Trophoblast cell (in vitro differentiated cells and primary cell): ENCODE measurements around the gene SSX2IP.
"Not testable (repeated sequence)": the region's sequence is repeated elsewhere in the genome, so short reads cannot be mapped to it uniquely, and the experiment has no call there.

Experiments used
- DNase-seq, 2 donors: peaks; one replicate each; pipeline ENCODE4 v3.0.0-alpha.2; 2016
- H2AFZ ChIP-seq: 2 replicates; pipeline ENCODE4 v1.6.1; 2013; ENCODE audit warnings: low read length, moderate library complexity, mild to moderate bottlenecking; ENCODE audit not compliant: insufficient read depth, poor library complexity
- H2AK5ac ChIP-seq: 2 replicates; pipeline ENCODE4 v1.6.1; 2013; ENCODE audit warnings: mild to moderate bottlenecking, low read length
- H2BK120ac ChIP-seq: 2 replicates; pipeline ENCODE4 v1.6.1; 2013; ENCODE audit warnings: low read length, mild to moderate bottlenecking, moderate library complexity; ENCODE audit not compliant: insufficient read depth, poor library complexity
- H2BK12ac ChIP-seq: 2 replicates; pipeline ENCODE4 v1.6.1; 2013; ENCODE audit warnings: mild to moderate bottlenecking, low read length, moderate library complexity
- H2BK5ac ChIP-seq: 2 replicates; pipeline ENCODE4 v1.6.1; 2013; ENCODE audit warnings: low read length, low read depth, moderate library complexity, mild to moderate bottlenecking; ENCODE audit not compliant: poor library complexity
- H3K14ac ChIP-seq: 2 replicates; pipeline ENCODE4 v1.6.1; 2013; ENCODE audit warnings: mild to moderate bottlenecking, low read length
- H3K18ac ChIP-seq: 2 replicates; pipeline ENCODE4 v1.6.1; 2013; ENCODE audit warnings: mild to moderate bottlenecking, low read length
- H3K23ac ChIP-seq: 2 replicates; pipeline ENCODE4 v1.6.1; 2013; ENCODE audit warnings: low read length
- H3K27ac ChIP-seq: 2 replicates; pipeline ENCODE4 v1.5.1; 2013; ENCODE audit warnings: low read depth, mild to moderate bottlenecking, inconsistent platforms, low read length, moderate library complexity
- H3K27me3 ChIP-seq: 2 replicates; pipeline ENCODE4 v1.6.1; 2013; ENCODE audit warnings: inconsistent platforms, mild to moderate bottlenecking, low read length, moderate library complexity; ENCODE audit not compliant: insufficient read depth
- H3K36me3 ChIP-seq, 2 experiments: 1 replicate in 1 of 2; 2 replicates in 1 of 2; pipeline ENCODE4 v1.6.1; 2013; ENCODE audit warnings: low read length in 2 of 2, mild to moderate bottlenecking in 2 of 2, moderate library complexity in 1 of 2; ENCODE audit not compliant: insufficient read depth in 2 of 2, control insufficient read depth in 1 of 2
- H3K4ac ChIP-seq: 2 replicates; pipeline ENCODE4 v1.6.1; 2013; ENCODE audit warnings: low read depth, mild to moderate bottlenecking, low read length, moderate library complexity
- H3K4me1 ChIP-seq, 2 experiments: 1 replicate in 1 of 2; 2 replicates in 1 of 2; pipeline ENCODE4 v1.6.1; 2013; ENCODE audit warnings: low read length in 2 of 2, mild to moderate bottlenecking in 2 of 2, moderate library complexity in 1 of 2; ENCODE audit not compliant: insufficient read depth in 2 of 2, control insufficient read depth in 1 of 2
- H3K4me2 ChIP-seq: 2 replicates; pipeline ENCODE4 v1.6.1; 2013; ENCODE audit warnings: inconsistent platforms, mild to moderate bottlenecking, low read length, moderate library complexity
- H3K4me3 ChIP-seq: 2 replicates; pipeline ENCODE4 v1.5.1; 2013; ENCODE audit warnings: mild to moderate bottlenecking, low read depth, low read length, inconsistent platforms
- H3K79me1 ChIP-seq: one replicate; pipeline ENCODE4 v1.6.1; 2013; ENCODE audit warnings: low read length
- H3K79me2 ChIP-seq: 2 replicates; pipeline ENCODE4 v1.6.1; 2013; ENCODE audit warnings: low read length, mild to moderate bottlenecking; ENCODE audit not compliant: control insufficient read depth, insufficient read depth, poor library complexity
- H3K9ac ChIP-seq: 2 replicates; pipeline ENCODE4 v1.6.1; 2013; ENCODE audit warnings: mild to moderate bottlenecking, low read length
- H3K9me3 ChIP-seq: 2 replicates; pipeline ENCODE4 v1.6.1; 2013; ENCODE audit warnings: low read depth, mild to moderate bottlenecking, control low read depth, inconsistent platforms, low read length; ENCODE audit not compliant: insufficient read depth
- H4K12ac ChIP-seq: 2 replicates; pipeline ENCODE4 v1.6.1; 2013; ENCODE audit warnings: low read depth, mild to moderate bottlenecking, low read length, moderate library complexity
- H4K8ac ChIP-seq: 2 replicates; pipeline ENCODE4 v1.6.1; 2013; ENCODE audit warnings: low read depth, mild to moderate bottlenecking, low read length, moderate library complexity
- H4K91ac ChIP-seq: one replicate; pipeline ENCODE4 v1.6.1; 2013; ENCODE audit warnings: low read depth, mild to moderate bottlenecking, low read length, moderate library complexity
- WGBS: extraction: QIAGEN DNeasy Blood & Tissue Kit; methylation state at CpG from one replicate; pipeline ENCODE4 v1.1.7; 2013; ENCODE audit warnings: missing lambda C conversion rate; ENCODE audit not compliant: insufficient read length, insufficient coverage; ENCODE audit errors: extremely low coverage; 5-methylcytosine and 5-hydroxymethylcytosine counted together

Gene SSX2IP

GRCh38 chr1:84726593-84727499 is 36.6 kb upstream of the SSX2IP start:
- no peak overlapping the region for H3K14ac ChIP-seq
- H2BK5ac ChIP-seq = no peak overlapping the region
- no peak overlapping the region for H2BK12ac ChIP-seq
- peaks cover 3% of the 10 kb centered on the region for H3K79me1 ChIP-seq
- H3K4me2 ChIP-seq = no peak overlapping the region
- no peaks in the 10 kb centered on the region for H3K27me3 ChIP-seq
- no peaks in the 10 kb centered on the region for H3K36me3 ChIP-seq
- H2AK5ac ChIP-seq = no peak overlapping the region
- H3K9ac ChIP-seq = no peak overlapping the region
- no peak overlapping the region for H4K12ac ChIP-seq
- H3K4me3 ChIP-seq = no peak overlapping the region
- no peak overlapping the region for H3K27ac ChIP-seq
- H3K9me3 ChIP-seq = no peaks in the 10 kb centered on the region
- H4K8ac ChIP-seq = no peak overlapping the region
- DNase-seq = no peak
- no peak overlapping the region for H4K91ac ChIP-seq
- H3K4me1 ChIP-seq = peaks cover 3 to 4% of the 10 kb centered on the region in 2 experiments
- H3K23ac ChIP-seq = no peak overlapping the region
- WGBS = no CpG with 5 or more reads among the region's 2 CpGs
- no peak overlapping the region for H2BK120ac ChIP-seq
- H3K79me2 ChIP-seq = no peaks in the 10 kb centered on the region
- H3K18ac ChIP-seq = no peak overlapping the region
- no peak overlapping the region for H2AFZ ChIP-seq
- H3K4ac ChIP-seq = no peak overlapping the region

- Histone ChIP-seq H2AK5ac (no peak overlapping the region), H3K79me2 (no peaks in the 10 kb centered on the region), H2BK5ac (no peak overlapping the region), H3K27me3 (no peaks in the 10 kb centered on the region), H3K36me3 (no peaks in the 10 kb centered on the region), H3K27ac (no peak overlapping the region), H3K18ac (no peak overlapping the region), H2BK12ac (peak overlapping the region; percentile 52), H3K4me3 (no peak overlapping the region), H3K9me3 (no peaks in the 10 kb centered on the region), H3K23ac (no peak overlapping the region), H3K14ac (no peak overlapping the region), H2BK120ac (no peak overlapping the region), H3K4ac (no peak overlapping the region), H3K9ac (no peak overlapping the region), H2AFZ (peak overlapping the region; percentile 35), H3K79me1 (peaks cover 8% of the 10 kb centered on the region), H3K4me1 (peaks cover 4 to 8% of the 10 kb centered on the region in 2 experiments), H4K8ac (no peak overlapping the region), H3K4me2 (no peak overlapping the region), H4K12ac (no peak overlapping the region), H4K91ac (peak overlapping the region; percentile 4)
- WGBS = no CpG with 5 or more reads among the region's 17 CpGs
- peak; percentile 24 to 57 for DNase-seq
Measured at GRCh38 chr1:84724128-84724860, 34.0 kb upstream of the SSX2IP start.

- Histone ChIP-seq H3K4ac (no peak overlapping the region), H2BK120ac (no peak overlapping the region), H3K4me3 (no peak overlapping the region), H3K36me3 (no peaks in the 10 kb centered on the region), H2BK5ac (no peak overlapping the region), H4K8ac (no peak overlapping the region), H3K27me3 (no peaks in the 10 kb centered on the region), H3K23ac (no peak overlapping the region), H3K4me1 (peaks cover 4 to 8% of the 10 kb centered on the region in 2 experiments), H2AK5ac (no peak overlapping the region), H3K79me2 (no peaks in the 10 kb centered on the region), H4K12ac (no peak overlapping the region), H3K9me3 (no peaks in the 10 kb centered on the region), H3K14ac (no peak overlapping the region), H4K91ac (no peak overlapping the region), H2BK12ac (no peak overlapping the region), H3K18ac (no peak overlapping the region), H3K79me1 (peaks cover 13% of the 10 kb centered on the region), H3K4me2 (no peak overlapping the region), H2AFZ (no peak overlapping the region), H3K27ac (no peak overlapping the region), H3K9ac (no peak overlapping the region)
- no CpG with 5 or more reads among the region's 3 CpGs for WGBS
- DNase-seq = no peak
Measured at GRCh38 chr1:84722794-84723193, 32.5 kb upstream of the SSX2IP start.

- H4K12ac ChIP-seq, H3K23ac ChIP-seq, H3K9ac ChIP-seq, H3K18ac ChIP-seq, H3K14ac ChIP-seq, H3K79me2 ChIP-seq, DNase-seq, H3K4me3 ChIP-seq, H3K36me3 ChIP-seq, H3K4me2 ChIP-seq, H3K27me3 ChIP-seq, H2AFZ ChIP-seq, H2BK12ac ChIP-seq, H3K4me1 ChIP-seq, H2AK5ac ChIP-seq, H3K9me3 ChIP-seq, H4K8ac ChIP-seq, H3K4ac ChIP-seq: not testable (repeated sequence)
- peak overlapping the region; percentile 26 for H3K27ac ChIP-seq
- H2BK5ac ChIP-seq = peak overlapping the region; percentile 66
- peaks cover 13% of the 10 kb centered on the region for H3K79me1 ChIP-seq
- H4K91ac ChIP-seq = peak overlapping the region; percentile 22
- WGBS = no CpG with 5 or more reads among the region's 2 CpGs
- peak overlapping the region; percentile 29 for H2BK120ac ChIP-seq
Measured at GRCh38 chr1:84721872-84722271, 31.6 kb upstream of the SSX2IP start.
